B cell (primary cell): Measurements from ENCODE around the gene ZMAT5. TPM values are rescaled to one million over a fixed set of nuclear protein-coding genes. Genes with fewer than 3 reads are reported as not detected.

Source experiments
- ATAC-seq: fragments of 200-7000 bp; cut with Tn5 transposase; one replicate; pipeline ENCODE4 v1.10.0; 2021; ENCODE audit warnings: low read depth, mild to moderate bottlenecking, moderate number of reproducible peaks, moderate library complexity
- CTCF ChIA-PET: fragments of 350-600 bp; sonication (Branson Sonifier 250); formaldehyde crosslinking; loops from one replicate; lab custom pipeline; 2021; ENCODE audit warnings: antibody characterized with exemption, inconsistent platforms; lab: Charles Lee
- POLR2A ChIA-PET: fragments of 350-600 bp; sonication (Branson Sonifier 250); formaldehyde crosslinking; loops from one replicate; lab custom pipeline; 2021; ENCODE audit warnings: antibody characterized with exemption; lab: Charles Lee
- DNase-seq: peaks from one replicate; pipeline ENCODE4 v3.0.0; 2013
- H2AFZ ChIP-seq: 2 replicates; pipeline ENCODE4 v1.6.1; 2012; ENCODE audit warnings: mild to moderate bottlenecking, low read depth, low read length; ENCODE audit not compliant: insufficient read depth, poor library complexity, severe bottlenecking
- H3K27ac ChIP-seq, 2 donors: 1 replicate in 1 of 2; 2 replicates in 1 of 2; pipeline ENCODE4 v1.5.1; 2012 to 2013; ENCODE audit warnings: low read length in 2 of 2, mild to moderate bottlenecking in 2 of 2, moderate library complexity in 1 of 2
- H3K27me3 ChIP-seq, 4 experiments: fragments of 200-600 bp in 1 of 4; sonication (generic) in 1 of 4; replicated peaks in 1 of 4; 1 replicate in 2 of 4; 2 replicates in 2 of 4; pipeline versions ENCODE4 v1.6.1 to v1.7.0; 2013 to 2016; ENCODE audit warnings: low read length in 3 of 4, mild to moderate bottlenecking in 2 of 4, mixed read lengths in 1 of 4, moderate library complexity in 1 of 4; ENCODE audit not compliant: insufficient read depth in 4 of 4, control insufficient read depth in 3 of 4; ENCODE audit errors: control extremely low read depth in 1 of 4
- H3K36me3 ChIP-seq, 2 experiments: replicated peaks in 1 of 2; 1 replicate in 1 of 2; 2 replicates in 1 of 2; pipeline versions ENCODE4 v1.6.1 to v1.7.1; 2013; ENCODE audit warnings: low read length in 1 of 2; ENCODE audit not compliant: insufficient read depth in 2 of 2, control insufficient read depth in 1 of 2; ENCODE audit errors: control extremely low read depth in 1 of 2, extremely low read depth in 1 of 2
- H3K4me1 ChIP-seq, 2 donors: fragments of 200-600 bp in 1 of 2; sonication (generic) in 1 of 2; 1 replicate in 1 of 2; 2 replicates in 1 of 2; pipeline versions ENCODE4 v1.5.1 to v1.6.1; 2013 to 2017; ENCODE audit warnings: low read length in 2 of 2; ENCODE audit not compliant: control insufficient read depth in 2 of 2, insufficient read depth in 2 of 2
- H3K4me2 ChIP-seq: replicated peaks from 2 replicates; pipeline ENCODE3; 2012; ENCODE audit warnings: mild to moderate bottlenecking, low read depth, low read length; ENCODE audit not compliant: poor library complexity, severe bottlenecking
- H3K4me3 ChIP-seq, 5 experiments: fragments of 200-600 bp in 1 of 5; sonication (generic) in 1 of 5; 1 replicate in 3 of 5; 2 replicates in 2 of 5; pipeline versions ENCODE4 v1.5.1 to v1.7.0; 2011 to 2016; ENCODE audit warnings: low read length in 4 of 5, mild to moderate bottlenecking in 4 of 5, low read depth in 2 of 5, control low read depth in 1 of 5, moderate library complexity in 1 of 5; ENCODE audit not compliant: insufficient read depth in 1 of 5; ENCODE audit errors: control extremely low read depth in 1 of 5, extremely low read depth in 1 of 5
- H3K79me2 ChIP-seq: fragments of 200-600 bp; sonication (generic); one replicate; pipeline ENCODE4 v1.6.0; 2016; ENCODE audit warnings: low read length; ENCODE audit not compliant: control insufficient read depth, insufficient read depth
- H3K9ac ChIP-seq: fragments of 200-600 bp; sonication (generic); 2 replicates; pipeline ENCODE4 v1.6.1; 2017; ENCODE audit warnings: mild to moderate bottlenecking, low read length, moderate library complexity
- H3K9me3 ChIP-seq, 3 donors: one replicate each; pipeline versions ENCODE4 v1.6.1 to v1.7.1; 2013; ENCODE audit warnings: low read length in 2 of 3; ENCODE audit not compliant: control insufficient read depth in 2 of 3, insufficient read depth in 1 of 3; ENCODE audit errors: control extremely low read depth in 1 of 3
- H4K20me1 ChIP-seq: 2 replicates; pipeline ENCODE4 v1.6.0; 2012; ENCODE audit warnings: mild to moderate bottlenecking, low read length; ENCODE audit not compliant: insufficient read depth, control insufficient read depth, poor library complexity, severe bottlenecking
- H3K27ac Mint-ChIP-seq: one replicate; pipeline ENCODE4 v1.8.0; 2021; ENCODE audit warnings: mixed read lengths
- H3K27me3 Mint-ChIP-seq: one replicate; pipeline ENCODE4 v1.8.0; 2021; ENCODE audit warnings: mixed read lengths
- H3K4me1 Mint-ChIP-seq: one replicate; pipeline ENCODE4 v1.8.0; 2021; ENCODE audit warnings: mixed read lengths
- H3K4me3 Mint-ChIP-seq: one replicate; pipeline ENCODE4 v1.8.0; 2021; ENCODE audit warnings: mixed read lengths
- H3K9me3 Mint-ChIP-seq: one replicate; pipeline ENCODE4 v1.8.0; 2022; ENCODE audit warnings: mixed read lengths; ENCODE audit not compliant: insufficient read depth
- EZH2 ChIP-seq: IDR thresholded peaks from 2 replicates; pipeline ENCODE4 v1.6.1; 2012; ENCODE audit warnings: borderline replicate concordance, low read depth, mild to moderate bottlenecking, moderate library complexity, low read length; ENCODE audit not compliant: insufficient read depth, poor library complexity, severe bottlenecking
- WGBS: methylation state at CpG from one replicate; pipeline ENCODE4 v1.1.5; 2013; ENCODE audit warnings: missing lambda C conversion rate; ENCODE audit not compliant: insufficient coverage; 5-methylcytosine and 5-hydroxymethylcytosine counted together
- intact Hi-C: fragments of 100-400 bp; cut with micrococcal nuclease; formaldehyde crosslinking; loops from one replicate; pipeline ENCODE4 v1.10.0; 2022
- polyA plus RNA-seq: library from polyadenylated mRNA; depleted of rRNA; stranded (reverse); fragments of >200 nt; gene quantifications from 2 replicates; pipeline ENCODE4 v1.2.3, GENCODE V29; 2012
- total RNA-seq, 2 donors: library from RNA; stranded (reverse); fragments of 120-200 nt in 1 of 2; gene quantifications; 1 replicate in 1 of 2; 2 replicates in 1 of 2; pipeline versions ENCODE4 v1.2.3 to v1.2.4, GENCODE V29; 2013 to 2022
- TF ChIP-seq, protein P1 (sequence below): fragments of 200-600 bp; IDR thresholded peaks from one replicate; pipeline ENCODE4 v1.8.0; 2022; ENCODE audit warnings: antibody characterized with exemption, mild to moderate bottlenecking

The ZMAT5 gene
- total and polyA plus RNA-seq, 2 donors (not counting 1 experiment from before 2014, with no cell fraction given), result 17.8 to 26.3 TPM

DNA sequence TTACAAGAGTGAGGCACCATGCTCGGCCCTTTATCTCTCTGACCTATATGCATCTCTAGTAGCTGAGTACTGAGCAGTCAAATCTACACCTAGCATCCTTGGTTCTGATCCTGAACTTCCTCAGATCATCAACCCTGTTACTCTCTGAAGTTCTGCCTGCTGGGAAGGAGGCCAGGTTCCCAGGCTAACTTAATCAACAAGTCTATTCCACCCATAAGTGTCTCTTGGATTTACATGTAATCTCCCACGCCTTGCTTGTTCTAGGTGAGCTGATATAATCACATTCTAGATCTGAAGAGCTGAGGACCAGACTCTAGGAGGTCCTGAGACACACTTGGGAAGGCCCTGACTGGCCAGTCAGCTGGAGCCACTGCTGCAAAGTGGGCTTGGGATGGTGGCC lies 24.9 kb downstream of the ZMAT5 start:
- peaks cover 0 to 30% of the 10 kb centered on the region in 2 experiments for H3K36me3 ChIP-seq
- H3K4me3 ChIP-seq, result no peak overlapping the region
- no peaks in the 10 kb centered on the region for H3K79me2 ChIP-seq
- 100% methylated on average over 2 of the region's 2 CpGs for WGBS
- DNase-seq (no peak), ATAC-seq (no peak)
- no peaks in the 10 kb centered on the region for H3K27me3 ChIP-seq
- no peaks in the 10 kb centered on the region for H4K20me1 ChIP-seq
- Mint-ChIP-seq H3K27me3 (no peaks in the 10 kb centered on the region), H3K9me3 (no peaks in the 10 kb centered on the region), H3K27ac (no peak overlapping the region), H3K4me3 (no peak overlapping the region), H3K4me1 (no peaks in the 10 kb centered on the region)
- H2AFZ ChIP-seq, result no peak overlapping the region
- no peak overlapping the region for H3K27ac ChIP-seq
- no peak for TF ChIP-seq EZH2
- TF ChIP-seq, protein P1, sequence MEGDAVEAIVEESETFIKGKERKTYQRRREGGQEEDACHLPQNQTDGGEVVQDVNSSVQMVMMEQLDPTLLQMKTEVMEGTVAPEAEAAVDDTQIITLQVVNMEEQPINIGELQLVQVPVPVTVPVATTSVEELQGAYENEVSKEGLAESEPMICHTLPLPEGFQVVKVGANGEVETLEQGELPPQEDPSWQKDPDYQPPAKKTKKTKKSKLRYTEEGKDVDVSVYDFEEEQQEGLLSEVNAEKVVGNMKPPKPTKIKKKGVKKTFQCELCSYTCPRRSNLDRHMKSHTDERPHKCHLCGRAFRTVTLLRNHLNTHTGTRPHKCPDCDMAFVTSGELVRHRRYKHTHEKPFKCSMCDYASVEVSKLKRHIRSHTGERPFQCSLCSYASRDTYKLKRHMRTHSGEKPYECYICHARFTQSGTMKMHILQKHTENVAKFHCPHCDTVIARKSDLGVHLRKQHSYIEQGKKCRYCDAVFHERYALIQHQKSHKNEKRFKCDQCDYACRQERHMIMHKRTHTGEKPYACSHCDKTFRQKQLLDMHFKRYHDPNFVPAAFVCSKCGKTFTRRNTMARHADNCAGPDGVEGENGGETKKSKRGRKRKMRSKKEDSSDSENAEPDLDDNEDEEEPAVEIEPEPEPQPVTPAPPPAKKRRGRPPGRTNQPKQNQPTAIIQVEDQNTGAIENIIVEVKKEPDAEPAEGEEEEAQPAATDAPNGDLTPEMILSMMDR, result no peak
- H3K9me3 ChIP-seq, result peaks cover 0 to 3% (median 0%) of the 10 kb centered on the region in 3 donors
- intact Hi-C loops, result no loop called here
- ChIA-PET POLR2A (no interaction called here), CTCF (no interaction called here)
- H3K4me1 ChIP-seq, result no peaks in the 10 kb centered on the region
- H3K4me2 ChIP-seq, result no peak overlapping the region
- H3K9ac ChIP-seq, result no peak overlapping the region

DNA sequence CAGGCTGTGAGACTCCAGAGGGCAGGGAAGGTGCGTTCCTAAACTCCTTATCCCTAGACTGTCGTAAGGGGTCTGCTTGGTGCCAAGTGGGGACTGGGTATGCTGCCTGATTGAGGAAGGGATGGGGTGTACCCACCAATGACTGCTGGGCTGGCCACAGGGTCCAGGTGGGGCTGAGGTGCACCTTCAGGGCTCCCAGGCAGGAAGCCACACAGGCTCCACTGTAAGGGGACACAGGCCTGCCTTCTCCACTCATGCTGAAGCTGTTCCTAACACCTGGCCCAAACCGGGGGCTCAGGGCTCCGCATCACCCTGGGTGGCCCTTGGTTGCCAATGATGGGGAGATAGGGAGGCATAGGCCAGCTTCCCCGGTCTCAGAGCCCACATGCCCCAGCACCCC lies 26.6 kb downstream of the ZMAT5 start:
- no peaks in the 10 kb centered on the region for H3K4me1 Mint-ChIP-seq
- Histone ChIP-seq H2AFZ (no peak overlapping the region), H3K27me3 (no peaks in the 10 kb centered on the region), H3K4me2 (no peak overlapping the region), H3K9ac (no peak overlapping the region), H3K9me3 (peaks cover 0 to 3% (median 0%) of the 10 kb centered on the region in 3 donors), H3K36me3 (peaks cover 0 to 27% of the 10 kb centered on the region in 2 experiments), H3K27ac (no peak overlapping the region), H3K79me2 (no peaks in the 10 kb centered on the region), H4K20me1 (no peaks in the 10 kb centered on the region), H3K4me3 (no peak overlapping the region), H3K4me1 (no peaks in the 10 kb centered on the region)
- ChIA-PET POLR2A (no interaction called here), CTCF (no interaction called here)
- TF ChIP-seq, protein P1, result no peak
- no peak for TF ChIP-seq EZH2
- no peak overlapping the region for H3K27ac Mint-ChIP-seq
- H3K4me3 Mint-ChIP-seq, result no peak overlapping the region
- no peaks in the 10 kb centered on the region for H3K9me3 Mint-ChIP-seq
- DNase-seq (no peak), ATAC-seq (no peak)
- no peaks in the 10 kb centered on the region for H3K27me3 Mint-ChIP-seq
- WGBS, result 100% methylated on average over 3 of the region's 5 CpGs
- intact Hi-C loops, result no loop called here
